DMS53 treated with DMSO at 0.1 percent for 48 hours (cell line): Measurements from ENCODE around the gene ANKRD11.
"Not testable (repeated sequence)": the region's sequence is repeated elsewhere in the genome, so short reads cannot be mapped to it uniquely, and the experiment has no call there.

ENCODE experiments used
- DNase-seq: peaks from one replicate; lab custom pipeline; 2025; ENCODE audit not compliant: unreplicated experiment; lab: John Stamatoyannopoulos, UW

ANKRD11 gene

GRCh38 chr16:89253548-89254287 is 236.6 kb downstream of the ANKRD11 start:
- DNase-seq, result no peak

GRCh38 chr16:89248196-89248982 is 242.0 kb downstream of the ANKRD11 start:
- DNase-seq, result no peak

- not testable (repeated sequence) for DNase-seq
Observed at GRCh38 chr16:89247734-89248075, 242.7 kb downstream of the ANKRD11 start.

- DNase-seq, result peak; percentile 57
Observed at GRCh38 chr16:89246903-89247733, 243.2 kb downstream of the ANKRD11 start.

- no peak for DNase-seq
Observed at GRCh38 chr16:89246383-89246902, 243.9 kb downstream of the ANKRD11 start.

- DNase-seq, result no peak
Observed at GRCh38 chr16:89244754-89245153, 245.6 kb downstream of the ANKRD11 start.

GRCh38 chr16:89244264-89244663 is 246.1 kb downstream of the ANKRD11 start:
- not testable (repeated sequence) for DNase-seq

GRCh38 chr16:89243664-89244063 is 246.7 kb downstream of the ANKRD11 start:
- DNase-seq, result no peak

- DNase-seq, result no peak
Observed at GRCh38 chr16:89242795-89243200, 247.6 kb downstream of the ANKRD11 start.

- peak; percentile 51 for DNase-seq
Observed at GRCh38 chr16:89241187-89242007, 249.0 kb downstream of the ANKRD11 start.

- DNase-seq, result peak; percentile 30
Observed at GRCh38 chr16:89237733-89238132, 252.6 kb downstream of the ANKRD11 start.

- no peak for DNase-seq
Observed at GRCh38 chr16:89233678-89234490, 256.5 kb downstream of the ANKRD11 start.

- DNase-seq, result no peak
Observed at GRCh38 chr16:89232107-89232506, 258.3 kb downstream of the ANKRD11 start.

- peak; percentile 76 for DNase-seq
Observed at GRCh38 chr16:89230255-89230654, 260.1 kb downstream of the ANKRD11 start.

- DNase-seq, result no peak
Observed at GRCh38 chr16:89224665-89225064, 265.7 kb downstream of the ANKRD11 start.

GRCh38 chr16:89222931-89223330 is 267.4 kb downstream of the ANKRD11 start:
- DNase-seq, result no peak

GRCh38 chr16:89221604-89222003 is 268.8 kb downstream of the ANKRD11 start:
- no peak for DNase-seq

GRCh38 chr16:89219365-89219764 is 271.0 kb downstream of the ANKRD11 start:
- no peak for DNase-seq
